GM19455 (cell line): ENCODE data around the gene SLC16A3.
"Not testable (repeated sequence)": the region's sequence is repeated elsewhere in the genome, so short reads cannot be mapped to it uniquely, and the experiment has no call there.

Source experiments
- ATAC-seq: cut with Tn5 transposase; IDR thresholded peaks from one replicate; pipeline ENCODE4 v1.9.1; 2021; ENCODE audit not compliant: unreplicated experiment

The SLC16A3 gene

DNA sequence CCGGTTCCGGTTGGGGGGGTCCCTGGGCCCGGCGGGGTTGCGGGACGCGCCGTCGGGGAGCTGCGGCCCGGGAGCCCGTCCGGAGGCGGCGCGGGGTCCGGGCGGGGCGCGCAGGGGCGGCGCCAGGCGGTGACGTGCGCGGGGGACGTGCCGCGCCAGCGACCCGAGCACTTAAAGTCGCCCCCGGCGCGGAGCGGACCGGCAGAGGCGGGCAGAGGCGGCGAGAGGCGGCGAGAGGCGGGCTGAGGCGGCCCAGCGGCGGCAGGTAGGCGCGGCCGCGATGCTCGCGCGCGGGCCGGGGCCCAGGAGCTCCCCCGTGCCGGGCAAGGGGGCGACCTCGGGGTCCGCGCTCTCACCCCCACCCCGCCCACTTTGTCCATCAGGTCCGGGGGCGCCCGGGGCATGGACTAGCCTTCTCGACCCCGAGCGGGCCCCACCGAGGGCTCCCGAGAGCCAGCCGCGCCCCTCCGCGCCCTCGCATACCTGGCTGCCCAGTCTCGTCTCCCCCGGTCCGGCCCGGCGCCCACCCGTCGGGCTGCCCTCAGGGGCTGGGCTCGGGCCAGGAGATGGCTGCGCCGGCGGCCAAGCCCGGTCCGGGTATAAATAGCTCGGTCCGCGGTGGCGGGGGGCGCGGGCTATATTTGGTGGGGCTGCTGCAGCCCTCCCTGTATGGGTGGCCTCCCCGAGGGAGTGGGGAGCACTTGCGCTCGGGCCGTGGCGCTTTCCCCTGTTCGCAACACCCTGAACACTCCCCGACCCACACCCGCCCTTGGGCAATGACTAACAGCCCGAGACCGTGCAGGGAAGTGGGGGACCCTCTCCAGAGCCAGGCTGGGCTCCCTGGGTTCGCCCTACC, at the start of gene SLC16A3:
Gene SLC16A3, plus strand, starts transcription at position 201 of the 856 bp plus-strand sequence. CDS start 6,967 bp downstream, outside the sequence.
- no peak for ATAC-seq

DNA sequence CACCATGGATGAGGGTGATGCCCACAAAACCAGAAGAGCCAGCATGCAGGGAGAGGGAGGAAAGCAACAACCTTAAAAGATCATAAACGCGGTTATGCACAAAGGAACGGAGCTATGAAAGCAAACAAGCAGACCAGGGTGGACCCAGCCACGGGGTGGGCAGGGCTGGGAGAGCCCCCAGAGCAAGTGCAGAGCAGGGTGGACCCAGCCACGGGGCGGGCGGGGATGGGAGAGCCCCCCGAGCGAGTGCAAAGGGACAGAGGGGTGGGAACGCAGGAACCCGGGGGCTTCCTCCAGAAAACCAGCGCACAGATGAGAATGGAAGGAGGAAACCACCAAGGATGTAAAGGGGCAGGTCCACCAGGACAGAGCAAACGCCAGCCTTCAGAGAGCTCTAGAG, 49.4 kb upstream of the SLC16A3 start:
- ATAC-seq, result no peak

DNA sequence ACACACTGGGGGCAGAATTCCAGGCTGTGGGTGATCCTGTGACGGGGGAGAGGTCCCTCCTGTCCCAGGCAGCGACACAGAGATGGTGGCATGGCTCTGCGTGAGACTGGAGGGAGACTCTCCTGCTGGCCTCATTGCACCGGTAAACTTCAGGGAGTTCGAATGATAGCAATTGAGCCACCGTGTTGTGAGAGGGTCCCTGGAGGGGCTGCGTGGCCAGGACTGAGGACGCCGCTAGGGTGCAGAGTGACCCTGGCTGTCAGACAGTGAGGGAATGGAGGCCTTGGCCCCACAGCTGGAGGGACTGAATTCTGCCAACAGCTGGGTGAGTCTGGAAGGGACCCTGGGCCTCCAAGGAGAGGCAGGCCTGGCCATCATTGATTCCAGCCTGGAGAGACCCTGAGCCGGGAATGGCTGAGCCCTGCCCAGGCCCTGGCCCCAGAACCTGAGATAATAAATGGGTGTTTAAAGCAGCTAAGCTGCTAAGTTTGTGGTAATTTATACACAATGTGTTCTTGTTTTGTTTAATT, 48.8 kb upstream of the SLC16A3 start:
- no peak for ATAC-seq

DNA sequence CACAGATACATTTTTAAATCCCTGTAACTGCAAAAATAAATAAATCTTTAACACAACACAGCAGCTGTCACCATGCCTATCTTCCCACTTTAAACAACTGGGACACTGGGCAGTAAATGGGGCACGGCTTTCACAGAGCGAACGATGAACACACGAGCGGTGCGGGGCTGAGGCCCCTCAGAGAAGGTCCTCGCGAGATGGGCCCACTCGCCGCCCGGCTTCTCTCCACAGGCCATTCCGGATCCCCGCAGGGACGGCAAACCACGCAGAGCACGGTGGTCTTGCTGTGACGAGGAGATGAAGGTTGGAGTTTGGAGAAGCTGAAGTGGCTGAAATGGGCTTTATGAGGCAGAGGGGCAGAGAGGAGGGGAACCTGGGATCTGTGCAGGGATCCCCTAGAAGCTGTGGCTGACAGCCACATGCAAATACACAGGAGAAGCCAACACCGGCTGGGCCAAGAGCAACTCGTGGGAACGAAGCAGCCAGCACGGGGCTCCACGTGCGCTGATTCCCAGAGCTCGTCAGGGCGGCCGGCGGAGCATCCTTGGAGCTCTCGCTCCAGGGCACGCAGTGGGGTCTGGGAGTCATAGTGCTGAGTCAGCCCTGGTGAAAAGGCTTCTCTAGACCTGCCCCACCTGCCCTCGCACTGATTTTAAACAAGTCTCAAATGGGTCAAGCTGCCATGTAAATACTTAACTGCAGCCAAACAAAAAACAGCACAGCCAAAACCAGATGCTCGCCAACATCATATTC, 47.9 kb upstream of the SLC16A3 start:
- no peak for ATAC-seq

DNA sequence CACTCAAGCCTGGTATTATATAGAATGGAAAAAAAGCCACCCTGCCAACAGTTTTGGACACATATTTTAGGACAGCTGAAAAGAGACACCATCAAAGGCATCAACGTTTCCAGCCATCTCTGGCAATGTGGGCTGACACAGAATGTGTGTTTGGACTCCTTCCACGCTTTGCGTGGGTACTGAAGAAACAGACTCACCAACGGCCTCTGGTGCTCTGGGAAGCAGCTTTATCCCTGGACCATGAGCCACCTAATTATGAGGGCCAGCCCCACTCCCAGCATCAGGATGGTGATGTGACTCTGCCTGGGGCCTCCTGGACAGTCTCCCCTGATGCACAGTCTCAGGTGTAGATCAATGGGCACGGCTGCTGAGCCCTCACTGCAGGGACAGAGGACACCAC, 44.1 kb upstream of the SLC16A3 start:
- no peak for ATAC-seq

DNA sequence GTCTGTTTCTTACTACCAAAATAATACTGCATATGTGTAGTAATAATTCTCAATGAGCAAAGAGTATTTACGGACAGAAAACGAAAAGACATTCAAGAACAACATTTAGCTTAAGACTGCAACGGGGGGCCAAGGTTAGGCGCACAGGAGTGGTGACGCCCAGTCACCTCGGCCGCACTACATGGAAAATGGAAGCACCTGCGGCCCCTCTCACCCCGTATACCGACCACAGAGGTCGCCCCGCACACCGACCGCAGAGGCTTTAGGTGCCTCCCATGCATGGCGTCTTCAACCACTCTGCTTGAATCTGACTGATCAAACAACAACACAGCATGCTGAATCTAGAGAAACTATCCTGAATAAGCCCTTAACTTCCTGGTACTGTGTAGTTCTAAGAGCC, 42.6 kb upstream of the SLC16A3 start:
- ATAC-seq, result no peak

DNA sequence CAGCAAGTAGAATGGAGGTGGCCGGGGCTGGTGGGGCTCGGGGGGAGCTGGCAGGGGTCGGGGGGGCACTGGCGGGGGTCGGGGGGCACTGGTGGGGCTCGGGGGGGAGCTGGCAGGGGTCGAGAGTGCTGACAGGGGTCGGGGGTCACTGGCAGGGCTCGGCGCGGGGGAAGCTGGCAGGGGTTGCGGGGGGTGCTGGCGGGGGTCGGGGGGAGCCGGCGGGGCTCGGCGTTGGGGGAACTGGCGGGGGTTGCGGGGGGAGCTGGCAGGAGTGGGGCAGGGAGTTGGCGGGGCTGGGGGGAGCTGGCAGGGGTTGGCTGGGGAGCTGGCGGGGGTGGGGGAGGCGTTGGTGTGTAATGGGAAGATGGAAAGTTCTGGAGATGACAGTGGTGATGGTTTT, 41.3 kb upstream of the SLC16A3 start:
- no peak for ATAC-seq

DNA sequence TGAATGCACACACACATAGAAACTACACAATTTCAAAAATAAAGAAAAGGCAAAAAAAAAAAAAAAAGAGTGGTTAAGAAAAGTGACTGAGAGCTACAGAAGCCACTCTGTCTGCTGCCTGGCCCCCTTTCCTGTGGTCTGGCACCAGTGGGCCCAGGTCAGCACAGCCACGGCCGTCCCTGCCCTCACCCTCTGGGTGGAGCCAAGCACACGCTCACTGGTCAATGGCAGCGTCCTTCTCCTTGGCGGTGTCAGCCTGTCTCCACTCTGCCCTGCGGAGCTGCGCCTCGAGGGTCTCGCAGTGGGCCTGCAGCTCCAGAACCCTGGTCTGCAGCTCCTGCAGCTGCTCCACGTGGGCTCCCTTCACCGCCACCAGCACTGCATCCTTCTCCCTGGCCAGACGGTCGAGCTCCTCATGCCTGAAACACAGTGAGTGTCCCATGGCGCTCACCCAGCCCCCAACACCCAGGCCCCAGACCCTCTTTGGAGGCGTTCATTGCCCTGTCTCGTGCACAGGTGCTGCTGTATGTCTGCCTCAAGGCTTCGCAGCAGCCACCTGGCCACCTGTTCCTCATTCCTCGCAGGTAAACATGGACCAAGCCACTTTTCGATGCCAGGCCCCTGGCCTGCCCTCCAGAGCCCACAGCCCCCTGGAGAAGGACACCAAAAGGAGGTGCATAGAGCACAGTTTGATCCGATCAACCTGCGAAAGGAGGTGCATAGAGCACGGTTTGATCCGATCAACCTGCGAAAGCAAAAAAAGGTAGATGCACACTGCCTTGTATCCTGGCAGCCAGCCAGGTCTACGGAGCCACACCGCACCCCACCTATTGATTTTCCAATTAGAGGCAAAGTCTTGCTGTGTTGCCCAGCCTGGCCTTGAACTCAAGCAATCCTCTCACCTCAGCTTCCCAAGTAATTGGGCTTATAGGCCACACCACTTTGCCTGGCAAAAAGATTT, 40.6 kb upstream of the SLC16A3 start:
- no peak for ATAC-seq

DNA sequence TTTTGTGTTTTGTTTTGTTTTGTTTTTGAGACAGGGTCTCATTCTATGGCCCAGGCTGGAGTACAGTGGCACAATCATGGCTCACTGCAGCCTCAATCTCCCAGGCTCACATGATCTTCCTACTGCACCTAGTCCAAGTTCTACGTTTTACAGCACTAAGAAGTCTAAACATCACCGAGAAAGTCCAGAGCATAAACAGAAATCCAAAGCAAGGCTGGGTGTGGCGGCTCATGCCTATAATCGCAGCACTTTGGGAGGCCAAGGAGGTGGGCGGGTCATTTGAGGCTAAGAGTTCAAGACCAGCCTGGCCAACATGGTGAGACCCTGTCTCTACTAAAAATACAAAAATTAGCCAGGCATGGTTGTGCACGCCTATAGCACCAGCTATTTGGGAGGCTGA, 35.8 kb upstream of the SLC16A3 start:
- not testable (repeated sequence) for ATAC-seq

DNA sequence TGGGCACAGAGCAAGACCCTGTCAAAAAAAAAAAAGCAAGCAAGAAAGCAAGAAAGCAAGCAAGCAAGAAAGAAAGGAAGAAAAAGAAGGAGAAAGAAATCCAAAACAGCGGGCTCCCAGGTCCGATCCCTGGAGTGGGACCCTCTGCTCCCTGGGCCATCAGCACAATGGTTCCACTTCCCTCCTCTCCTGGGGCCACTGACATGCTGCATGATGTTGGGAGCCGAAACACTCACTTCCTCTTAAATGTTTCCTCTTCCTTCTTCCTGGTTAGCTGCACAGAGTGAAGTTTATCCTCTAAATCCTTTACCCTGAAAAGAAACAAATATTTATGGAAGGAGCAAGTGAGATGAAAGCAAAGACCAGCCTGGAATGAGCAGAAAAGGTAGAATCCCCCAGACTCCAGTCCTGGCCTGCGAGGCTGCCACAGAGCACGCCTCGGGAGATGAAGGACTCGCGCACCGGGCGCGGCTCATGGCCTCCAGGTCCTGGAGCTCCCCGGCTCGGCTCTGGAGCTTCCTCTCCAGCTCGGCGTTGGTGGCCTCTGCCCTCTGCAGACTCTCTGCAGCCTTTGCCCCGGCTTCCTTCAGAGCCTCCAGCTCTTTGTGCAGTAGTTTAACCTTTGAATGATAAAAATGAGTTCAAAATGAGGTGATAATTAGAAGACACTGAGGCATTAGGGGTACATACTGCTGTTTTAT, 35.2 kb upstream of the SLC16A3 start:
- no peak for ATAC-seq

DNA sequence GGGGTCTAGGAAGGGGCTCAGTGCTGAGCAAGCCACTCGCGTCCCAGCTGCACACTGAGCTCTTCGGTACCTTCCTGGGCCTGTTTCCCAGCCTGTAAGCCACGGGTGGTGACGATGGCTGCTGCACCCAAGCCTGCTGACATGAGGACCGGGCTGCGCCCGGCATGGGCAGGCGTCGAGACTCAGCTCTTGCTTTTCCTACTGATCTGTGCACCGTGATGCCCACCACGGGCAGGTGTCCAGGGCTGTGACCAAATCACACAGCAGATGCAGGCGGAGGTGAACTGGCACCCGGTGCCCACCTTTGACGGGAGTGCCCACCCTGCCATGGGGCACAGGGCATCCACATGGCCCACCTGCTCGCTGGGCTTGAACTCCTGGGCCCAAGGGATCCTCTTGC, 34.1 kb upstream of the SLC16A3 start:
- ATAC-seq, result no peak

DNA sequence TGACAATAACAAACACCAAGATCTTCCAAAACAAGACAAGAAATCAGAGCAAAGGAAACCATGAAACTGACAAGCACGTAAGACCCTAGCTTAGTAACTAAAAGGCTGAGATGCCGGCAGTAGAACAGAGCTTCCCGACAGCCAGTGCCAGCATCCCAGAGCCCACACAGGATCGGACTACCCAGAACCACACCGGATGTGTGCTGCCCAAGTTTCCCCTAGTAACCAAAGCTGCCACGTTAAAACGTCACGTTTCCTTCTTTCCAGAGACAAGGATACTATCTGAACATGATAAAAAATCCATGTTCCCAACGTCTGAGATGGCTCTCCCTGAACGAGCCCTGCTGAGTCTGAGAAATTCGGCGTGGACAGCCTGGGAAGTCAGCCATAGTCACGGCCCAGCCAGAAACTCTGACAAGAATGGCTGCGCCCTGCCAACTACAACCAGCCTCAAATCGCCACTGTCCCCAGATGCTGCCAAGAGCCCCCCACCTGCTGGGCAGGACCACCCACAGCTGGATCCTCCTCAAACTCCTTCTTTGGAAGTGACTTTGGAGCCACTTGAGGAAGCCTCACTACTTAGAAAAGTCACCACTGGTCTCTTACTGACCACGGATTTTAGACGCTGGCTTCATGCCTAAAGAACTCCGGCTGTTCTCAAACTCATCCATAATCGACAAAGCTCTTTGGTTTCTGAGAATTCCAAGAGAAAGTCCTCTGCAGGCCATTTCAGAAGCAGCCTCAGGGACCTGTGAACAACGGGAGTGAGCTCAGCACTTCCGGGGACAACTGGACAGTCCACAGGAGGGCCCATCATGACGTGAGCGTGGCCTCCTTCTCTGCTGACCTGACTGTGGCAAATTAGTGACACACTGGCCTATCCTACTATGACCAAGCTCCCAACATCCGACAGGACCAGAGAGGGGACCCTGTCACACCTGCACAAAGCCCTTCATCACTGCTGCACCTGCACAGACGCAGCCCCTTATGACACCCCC, 32.9 kb upstream of the SLC16A3 start:
- no peak for ATAC-seq

DNA sequence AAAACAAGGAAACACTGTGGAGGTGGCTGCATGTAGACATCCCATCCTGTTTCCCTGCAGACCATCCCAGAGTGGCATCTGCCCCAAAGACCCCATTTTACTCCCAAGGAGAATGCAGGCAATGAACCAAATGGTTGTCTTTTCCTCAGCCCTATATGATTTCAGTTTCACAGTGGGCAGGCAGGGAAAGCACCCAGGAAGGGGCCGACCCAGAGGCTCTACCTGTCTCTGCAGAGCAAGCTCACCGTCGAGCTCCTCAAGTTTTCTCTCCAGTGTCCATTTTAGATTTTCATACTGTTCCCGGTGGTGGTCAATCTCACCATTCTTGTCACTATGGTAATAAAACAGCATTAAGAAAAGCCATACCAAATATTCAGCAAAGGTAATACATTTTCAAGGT, 30.8 kb upstream of the SLC16A3 start:
- ATAC-seq, result no peak

DNA sequence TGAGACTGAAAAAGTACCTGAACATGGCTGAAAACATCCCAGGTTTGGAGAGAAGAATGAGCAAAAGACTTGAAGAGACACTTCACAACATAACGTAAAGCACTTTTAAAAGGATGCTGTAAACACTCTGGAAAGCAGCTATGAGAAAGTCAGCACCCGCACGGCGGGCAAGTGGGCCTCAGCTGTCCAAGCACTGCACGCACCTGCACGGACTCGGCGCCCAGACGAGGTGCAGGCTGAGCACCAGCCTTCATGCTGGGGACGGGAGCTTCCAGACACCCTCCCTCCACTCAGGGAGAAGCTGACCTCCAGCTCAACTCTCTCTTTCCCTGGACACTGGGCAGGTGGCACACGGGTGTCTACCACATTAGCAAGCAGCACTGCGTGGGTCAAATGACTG, 29.3 kb upstream of the SLC16A3 start:
- no peak for ATAC-seq

DNA sequence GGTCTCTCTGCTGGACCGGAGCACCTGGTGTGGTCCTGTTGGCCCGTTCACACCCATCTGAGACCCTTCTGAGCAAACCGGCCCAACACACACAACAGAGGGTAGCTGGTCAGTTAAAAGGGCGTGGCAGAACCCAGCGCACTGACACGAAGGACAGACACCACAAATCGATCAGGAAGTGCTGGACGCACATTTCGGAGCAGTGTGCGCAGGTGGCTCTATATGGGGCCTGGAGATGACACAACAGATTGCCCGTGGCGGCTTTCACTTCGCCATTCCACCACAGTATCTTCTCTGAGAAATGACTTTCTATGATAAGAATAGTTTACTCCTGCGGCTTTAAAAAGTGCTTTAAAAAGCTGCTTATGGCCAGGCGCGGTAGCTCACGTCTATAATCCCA, 28.7 kb upstream of the SLC16A3 start:
- ATAC-seq, result no peak

DNA sequence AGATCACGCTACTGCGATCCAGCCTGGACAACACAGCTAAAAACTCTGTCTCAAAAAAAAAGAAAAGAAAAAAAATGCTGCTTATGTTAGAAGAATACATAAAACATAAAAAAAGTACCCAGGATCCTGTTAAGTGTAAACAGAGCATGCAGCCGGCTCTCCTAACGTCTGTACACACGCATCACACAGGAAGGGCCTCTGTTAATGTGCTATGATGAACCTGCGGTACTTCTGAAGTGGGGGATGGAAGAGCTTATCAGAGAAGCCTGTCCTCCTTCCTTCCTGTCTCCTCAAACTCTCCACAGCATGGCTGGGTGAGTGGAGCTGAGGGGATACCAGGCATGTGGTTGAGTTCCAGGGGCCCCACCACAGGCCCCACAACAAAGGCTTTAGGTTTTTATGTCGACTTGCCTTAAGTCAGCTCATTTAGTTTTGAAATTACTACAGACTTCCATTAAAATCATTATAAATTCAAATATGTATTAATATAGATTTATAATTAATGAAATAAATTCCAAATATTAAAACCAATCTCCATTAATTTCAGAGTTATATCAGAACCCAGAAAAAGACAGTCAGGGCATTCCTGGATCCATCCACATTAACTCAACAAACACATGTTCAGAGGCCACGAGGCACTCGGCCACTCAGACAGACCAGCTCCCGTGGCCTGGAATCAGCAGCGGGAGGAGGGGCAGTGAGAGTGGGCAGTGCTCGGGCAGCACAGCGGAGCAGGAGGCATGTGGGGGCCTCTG, 27.9 kb upstream of the SLC16A3 start:
- ATAC-seq, result no peak

DNA sequence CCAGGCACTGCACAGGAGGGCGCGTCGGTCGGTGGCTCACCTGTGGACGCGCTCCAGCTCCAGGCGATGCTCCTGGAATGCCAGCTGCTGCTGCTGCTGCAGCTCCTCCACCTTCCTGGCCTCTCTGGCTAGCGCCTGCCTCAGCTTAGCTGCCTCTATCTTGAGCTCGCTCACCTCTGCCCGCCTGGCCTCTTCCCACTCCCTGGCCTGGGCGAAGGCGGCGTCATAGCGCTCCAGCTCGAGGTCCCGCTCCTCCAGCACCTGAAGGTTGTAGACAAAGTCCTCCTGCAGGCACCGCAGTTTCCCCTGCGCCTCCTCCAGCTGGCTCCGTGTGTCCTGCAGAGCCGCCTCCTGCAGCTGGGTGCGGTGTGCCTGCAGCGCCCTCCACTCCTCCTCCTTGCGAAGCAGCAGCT, 27.3 kb upstream of the SLC16A3 start:
- no peak for ATAC-seq

DNA sequence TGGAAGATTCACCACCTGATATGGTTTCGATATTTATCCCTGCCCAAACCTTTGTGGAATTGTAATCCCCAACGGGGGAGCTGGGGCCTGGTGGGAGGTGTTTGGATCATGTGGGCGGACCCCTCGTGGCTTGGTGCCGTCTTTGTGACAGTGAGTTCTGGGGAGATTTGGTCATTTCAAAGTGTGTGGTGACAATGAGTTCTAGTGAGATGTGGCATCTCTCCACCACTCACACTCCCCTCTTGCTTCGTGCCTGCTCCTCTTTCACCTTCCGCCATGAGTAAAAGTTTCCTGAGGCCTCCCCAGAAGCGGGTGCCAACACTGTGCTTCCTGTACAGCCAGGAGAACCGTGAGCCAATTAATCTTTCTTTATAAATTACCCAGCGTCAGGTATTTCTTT, 25.9 kb upstream of the SLC16A3 start:
- ATAC-seq, result no peak
